ENCODE data around the gene PBXIP1. TPM values are rescaled to one million over a fixed set of nuclear protein-coding genes. Genes with fewer than 3 reads are reported as not detected.
A peak's percentile ranks its signal among the peaks of the same experiment; 100 is the strongest.
"Not testable (repeated sequence)": the region's sequence is repeated elsewhere in the genome, so short reads cannot be mapped to it uniquely, and the experiment has no call there.

Gene PBXIP1
- total RNA-seq, 2 donors from 2014 or later, result 95.3 to 138 TPM

- intact Hi-C loops (cut with DNase I), result no loop called here
- peak; percentile 5 for DNase-seq (ENCODE audit: low spot score)
Measured at GRCh38 chr1:154912755-154913154, 43.1 kb downstream of the PBXIP1 start.

- intact Hi-C loops (cut with DNase I), result no loop called here
- DNase-seq (ENCODE audit: low spot score), result peak; percentile 55
Measured at GRCh38 chr1:154911691-154912550, 44.0 kb downstream of the PBXIP1 start.

- DNase-seq (ENCODE audit: low spot score), result peak; percentile 37
- intact Hi-C loops (cut with DNase I), result no loop called here
Measured at GRCh38 chr1:154910851-154911250, 45.0 kb downstream of the PBXIP1 start.

DNA sequence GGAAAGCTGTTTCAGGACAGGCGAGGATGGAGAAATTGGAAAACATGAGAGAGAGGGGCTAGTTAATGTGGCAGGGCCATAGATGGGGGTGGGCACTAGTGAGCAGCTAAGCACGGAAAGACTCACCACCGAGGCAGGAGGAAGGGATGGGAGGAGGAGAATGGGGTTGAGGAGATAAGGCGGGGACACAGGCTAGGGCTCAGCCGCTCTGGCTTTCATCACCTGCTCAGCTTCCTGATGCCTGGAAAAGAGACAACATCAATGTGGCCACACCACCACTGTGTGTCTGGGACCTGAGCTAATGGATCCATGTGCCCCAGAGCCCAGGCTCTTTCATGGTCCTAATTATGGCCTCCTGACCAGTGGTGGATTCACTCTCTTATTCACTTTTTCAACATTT is 47.0 kb downstream of the PBXIP1 start:
- intact Hi-C loops (cut with DNase I), result no loop called here
- DNase-seq (ENCODE audit: low spot score), result no peak

DNA sequence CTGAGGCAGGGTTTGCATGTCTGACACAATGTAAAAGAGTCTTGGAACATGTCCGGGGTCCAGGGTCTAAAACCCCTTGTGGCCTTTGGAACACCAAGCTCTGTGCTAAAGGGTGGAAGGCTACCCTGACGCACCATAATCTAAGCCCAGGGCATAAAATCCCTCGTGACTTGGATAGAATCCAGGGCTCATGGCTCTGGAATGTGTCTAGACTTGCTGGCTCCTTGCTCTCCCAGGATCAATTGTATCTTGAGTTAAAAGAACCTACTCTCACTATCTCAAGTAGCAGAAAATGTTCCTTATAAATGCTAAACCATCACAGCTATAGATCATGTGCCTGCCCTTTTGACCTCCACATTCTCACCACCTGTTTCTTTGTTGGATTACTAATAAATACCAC is 47.8 kb downstream of the PBXIP1 start:
- intact Hi-C loops (cut with DNase I); DNase-seq (ENCODE audit: low spot score): not testable (repeated sequence)

- intact Hi-C loops (cut with DNase I), result no loop called here
- DNase-seq (ENCODE audit: low spot score), result no peak
Measured at GRCh38 chr1:154906621-154907081, 49.2 kb downstream of the PBXIP1 start.

DNA sequence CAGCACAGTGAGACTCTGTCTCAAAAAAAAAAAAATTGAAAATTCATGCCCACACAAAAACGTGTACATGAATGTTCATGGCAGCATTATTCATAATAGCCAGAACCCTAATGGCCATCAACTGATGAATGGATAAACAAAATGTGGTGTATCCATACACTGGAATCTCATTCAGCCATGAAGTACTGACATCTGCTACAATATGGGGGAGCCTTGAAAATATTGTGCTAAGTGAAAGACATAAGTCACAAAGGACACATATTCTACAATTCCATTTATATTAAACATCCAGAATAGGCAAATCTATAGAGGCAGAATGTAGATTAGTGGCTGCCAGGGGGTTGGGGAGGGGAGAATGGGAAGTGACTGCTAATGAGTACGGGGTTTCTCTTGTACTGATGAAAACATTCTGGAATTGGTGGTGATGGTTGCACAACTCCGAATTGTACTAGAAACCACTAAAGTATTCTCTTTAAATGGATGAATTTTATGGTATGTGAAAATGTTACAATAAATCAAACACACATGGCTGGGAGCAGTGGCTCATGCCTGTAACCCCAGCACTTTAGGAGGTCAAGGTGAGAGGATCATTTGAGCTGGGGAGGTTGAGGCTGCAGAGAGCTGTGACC is 52.8 kb downstream of the PBXIP1 start:
- intact Hi-C loops (cut with DNase I), result no loop called here
- DNase-seq (ENCODE audit: low spot score), result no peak

- DNase-seq (ENCODE audit: low spot score), result no peak
- intact Hi-C loops (cut with DNase I), result no loop called here
Measured at GRCh38 chr1:154901591-154901990, 54.3 kb downstream of the PBXIP1 start.

GRCh38 chr1:154899041-154899440 is 56.9 kb downstream of the PBXIP1 start:
- DNase-seq (ENCODE audit: low spot score), result no peak
- intact Hi-C loops (cut with DNase I), result no loop called here

DNA sequence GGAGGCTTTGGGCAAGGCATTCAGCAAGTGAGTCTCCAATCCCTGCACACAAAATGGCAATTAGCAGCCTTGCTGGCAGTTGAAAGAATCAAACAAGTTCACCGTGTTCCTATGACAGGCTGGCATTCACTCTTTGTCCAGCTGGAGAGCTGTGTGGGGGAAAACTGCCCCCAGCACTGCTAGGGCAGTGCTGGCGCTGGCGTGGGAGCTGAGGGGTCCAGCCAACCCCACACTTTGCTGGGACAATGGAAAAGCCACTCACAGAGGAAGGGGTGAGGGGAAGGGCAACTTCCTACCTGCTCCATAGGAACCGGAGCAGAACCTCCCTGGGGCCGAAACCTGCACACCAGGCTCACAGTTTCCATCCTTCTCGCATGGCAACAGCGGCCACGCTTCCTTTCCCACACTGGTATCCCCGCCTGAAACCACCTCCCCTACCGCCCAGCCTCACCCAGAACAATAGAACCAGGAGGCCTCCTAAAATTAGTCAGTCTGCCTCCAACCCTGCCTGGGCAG is 59.1 kb downstream of the PBXIP1 start:
- intact Hi-C loops (cut with DNase I), result no loop called here
- DNase-seq (ENCODE audit: low spot score), result no peak

DNA sequence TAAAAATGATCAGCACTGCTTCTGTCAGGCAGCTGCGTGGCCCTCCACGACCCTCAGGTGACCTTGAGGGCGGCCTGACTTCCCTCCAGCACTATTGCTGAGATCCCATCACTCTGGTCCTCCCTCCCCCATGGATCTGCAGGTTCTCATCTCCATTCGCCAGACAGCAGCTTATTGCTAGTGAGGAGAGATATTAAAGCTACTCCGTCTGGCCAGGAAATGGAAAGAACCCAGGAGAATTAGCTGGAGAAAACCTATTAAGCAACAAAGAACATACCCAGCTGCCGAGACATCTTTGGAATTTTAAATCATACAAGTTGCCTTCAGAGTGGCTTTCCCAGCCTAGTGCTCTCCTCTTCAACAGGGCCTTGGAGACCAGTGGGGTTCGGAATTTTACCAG is 60.1 kb downstream of the PBXIP1 start:
- no peak for DNase-seq (ENCODE audit: low spot score)
- intact Hi-C loops (cut with DNase I), result no loop called here

Small RNA genes lying within 50 kb of the gene (microRNA-seq; reads per million reads assigned to microRNA genes)
- gene MIR4258 (ENCODE audit: borderline microRNAs expressed in 2 of 2), result 0 to 0.26 reads per million in 2 donors

Other genes with a start within 250 kb of the PBXIP1 start
- gene KCNN3, start 85.8 kb downstream of the PBXIP1 start, total RNA-seq, result 1 to 10 TPM; 1.9 to 2.0 TPM
- gene PMVK, start 19.4 kb downstream of the PBXIP1 start, total RNA-seq, result 10 to 100 TPM; 26.5 to 31.5 TPM
- 10 to 100 TPM; 17.0 to 19.2 TPM for gene PYGO2, start 5.7 kb upstream of the PBXIP1 start, total RNA-seq
- gene SHC1, start 14.6 kb upstream of the PBXIP1 start, total RNA-seq, result 100 to 1,000 TPM; 135 to 149 TPM
- 10 to 100 TPM; 22.5 to 23.4 TPM for gene CKS1B, start 18.6 kb upstream of the PBXIP1 start, total RNA-seq
- gene FLAD1, start 27.2 kb upstream of the PBXIP1 start, total RNA-seq, result 10 to 100 TPM; 18.3 to 21.6 TPM
- not detected for gene LENEP, start 37.5 kb upstream of the PBXIP1 start, total RNA-seq
- gene ZBTB7B, start 46.7 kb upstream of the PBXIP1 start, total RNA-seq, result 10 to 100 TPM; 50.5 to 72.8 TPM
- gene DCST2, start 77.7 kb upstream of the PBXIP1 start, total RNA-seq, result 1 to 10 TPM in 1 of 2 donors, under 1 TPM in 1; 0.48 to 1.1 TPM
- gene DCST1, start 77.7 kb upstream of the PBXIP1 start, total RNA-seq, result not detected
- gene ADAM15, start 95.2 kb upstream of the PBXIP1 start, total RNA-seq, result 100 to 1,000 TPM; 146 to 178 TPM
- gene EFNA4, start 107.6 kb upstream of the PBXIP1 start, total RNA-seq, result 1 to 10 TPM; 2.0 to 2.6 TPM
- 1 to 10 TPM; 2.0 TPM for gene EFNA3, start 122.7 kb upstream of the PBXIP1 start, total RNA-seq
- 10 to 100 TPM; 12.6 to 13.2 TPM for gene EFNA1, start 171.8 kb upstream of the PBXIP1 start, total RNA-seq
- gene SLC50A1, start 179.8 kb upstream of the PBXIP1 start, total RNA-seq, result 10 to 100 TPM; 24.5 TPM
- 10 to 100 TPM; 53.1 to 75.2 TPM for gene DPM3, start 184.4 kb upstream of the PBXIP1 start, total RNA-seq
- 100 to 1,000 TPM; 145 to 146 TPM for gene KRTCAP2, start 217.2 kb upstream of the PBXIP1 start, total RNA-seq
- 1 to 10 TPM; 1.3 to 2.1 TPM for gene TRIM46, start 217.8 kb upstream of the PBXIP1 start, total RNA-seq